Fibroblast of mammary gland (primary cell): ENCODE data around the gene GSC2.
"Not testable (repeated sequence)": the region's sequence is repeated elsewhere in the genome, so short reads cannot be mapped to it uniquely, and the experiment has no call there.

Experiments used
- DNase-seq: peaks from one replicate; pipeline ENCODE4 v3.0.0-alpha.2; 2010; ENCODE audit warnings: low read depth
- H3K4me3 ChIP-seq: 2 replicates; pipeline ENCODE4 v1.5.1; 2011; ENCODE audit warnings: low read depth, mild to moderate bottlenecking, low read length, moderate library complexity; ENCODE audit not compliant: control insufficient read depth
- CTCF ChIP-seq: conservative IDR thresholded peaks from 2 replicates; pipeline ENCODE4 v1.5.1; 2011; ENCODE audit warnings: low read depth, low read length, inconsistent platforms; ENCODE audit not compliant: control insufficient read depth, insufficient read depth

GSC2 gene

GRCh38 chr22:19167106-19167869, 17.2 kb upstream of the GSC2 start:
- no peak overlapping the region for H3K4me3 ChIP-seq
- no peak for DNase-seq
- TF ChIP-seq CTCF, result no peak

- no peak for TF ChIP-seq CTCF
These were observed 16.3 kb upstream of the GSC2 start for GRCh38 chr22:19166421-19166820.

GRCh38 chr22:19164425-19164824, 14.3 kb upstream of the GSC2 start:
- H3K4me3 ChIP-seq, result no peak overlapping the region
- TF ChIP-seq CTCF, result no peak
- no peak for DNase-seq

More at GRCh38 chr22:19166421-19166820, 16.3 kb upstream of the GSC2 start:
- no peak for DNase-seq
- H3K4me3 ChIP-seq, result no peak overlapping the region

- H3K4me3 ChIP-seq, DNase-seq: not testable (repeated sequence)
These were observed 8.6 kb upstream of the GSC2 start for GRCh38 chr22:19158649-19159048.

GRCh38 chr22:19156109-19156508, 6.0 kb upstream of the GSC2 start:
- not testable (repeated sequence) for DNase-seq

GRCh38 chr22:19152942-19153883, 3.1 kb upstream of the GSC2 start:
- no peak overlapping the region for H3K4me3 ChIP-seq
- no peak for TF ChIP-seq CTCF
- no peak for DNase-seq

More at GRCh38 chr22:19156109-19156508, 6.0 kb upstream of the GSC2 start:
- not testable (repeated sequence) for H3K4me3 ChIP-seq

- DNase-seq, result no peak
- no peak for TF ChIP-seq CTCF
- no peak overlapping the region for H3K4me3 ChIP-seq
These were observed 1.5 kb upstream of the GSC2 start for GRCh38 chr22:19151329-19152191.
